Nucleus accumbens (tissue), 56 donors: ENCODE data around the gene LGALS9C.
"Not testable (repeated sequence)": the region's sequence is repeated elsewhere in the genome, so short reads cannot be mapped to it uniquely, and the experiment has no call there.

Experiments
- DNase-seq, 56 donors: peaks; one replicate each; lab custom pipeline; 2025; lab: John Stamatoyannopoulos, UW

LGALS9C gene

GRCh38 chr17:18477367-18477766, 778 bp downstream of the LGALS9C start:
- DNase-seq: not testable (repeated sequence)

- DNase-seq: not testable (repeated sequence)
Measured at GRCh38 chr17:18478362-18478761, 1.8 kb downstream of the LGALS9C start.

GRCh38 chr17:18478977-18479595, 2.5 kb downstream of the LGALS9C start:
- DNase-seq: not testable (repeated sequence)

- DNase-seq: not testable (repeated sequence)
Measured at GRCh38 chr17:18481775-18482174, 5.2 kb downstream of the LGALS9C start.

GRCh38 chr17:18485936-18486464, 9.4 kb downstream of the LGALS9C start:
- DNase-seq: not testable (repeated sequence)

- not testable (repeated sequence) for DNase-seq
Measured at GRCh38 chr17:18487633-18488032, 11.0 kb downstream of the LGALS9C start.

GRCh38 chr17:18488622-18489021, 12.0 kb downstream of the LGALS9C start:
- DNase-seq: not testable (repeated sequence)

GRCh38 chr17:18490016-18490415, 13.4 kb downstream of the LGALS9C start:
- DNase-seq: not testable (repeated sequence)

GRCh38 chr17:18492712-18493480, 16.3 kb downstream of the LGALS9C start:
- DNase-seq: not testable (repeated sequence)

GRCh38 chr17:18494250-18494768, 17.7 kb downstream of the LGALS9C start:
- not testable (repeated sequence) for DNase-seq

- DNase-seq: not testable (repeated sequence)
Measured at GRCh38 chr17:18497044-18497443, 20.5 kb downstream of the LGALS9C start.

- DNase-seq: not testable (repeated sequence)
Measured at GRCh38 chr17:18499100-18499499, 22.5 kb downstream of the LGALS9C start.

GRCh38 chr17:18499756-18500155, 23.2 kb downstream of the LGALS9C start:
- not testable (repeated sequence) for DNase-seq

- DNase-seq: not testable (repeated sequence)
Measured at GRCh38 chr17:18500281-18500680, 23.7 kb downstream of the LGALS9C start.

GRCh38 chr17:18500816-18501215, 24.2 kb downstream of the LGALS9C start:
- DNase-seq: not testable (repeated sequence)

GRCh38 chr17:18503221-18503620, 26.6 kb downstream of the LGALS9C start:
- DNase-seq: not testable (repeated sequence)

- DNase-seq: not testable (repeated sequence)
Measured at GRCh38 chr17:18507729-18508128, 31.1 kb downstream of the LGALS9C start.

- not testable (repeated sequence) for DNase-seq
Measured at GRCh38 chr17:18508667-18509066, 32.1 kb downstream of the LGALS9C start.

GRCh38 chr17:18521100-18521499, 44.5 kb downstream of the LGALS9C start:
- not testable (repeated sequence) for DNase-seq

GRCh38 chr17:18525015-18525414, 48.4 kb downstream of the LGALS9C start:
- DNase-seq: not testable (repeated sequence)

- DNase-seq: not testable (repeated sequence)
Measured at GRCh38 chr17:18526168-18526800, 49.7 kb downstream of the LGALS9C start.
